ENCODE data around the gene KRT75.

Gene KRT75

GRCh38 chr12:52400906-52401305 is 33.3 kb downstream of the KRT75 start:
- FAIRE-seq = no peak
- TF ChIP-seq POLR2A (IDR thresholded peaks at IDR 0.05; ENCODE audit: low read depth, low read length) (no peak), SPI1 (IDR thresholded peaks at IDR 0.05; ENCODE audit: low read depth, low read length) (no peak)
- no peak for DNase-seq (ENCODE audit: insufficient read length, low spot score)

GRCh38 chr12:52399756-52400155 is 34.4 kb downstream of the KRT75 start:
- TF ChIP-seq TAF1 (IDR thresholded peaks at IDR 0.05; ENCODE audit: low read depth, low read length) (no peak), SPI1 (IDR thresholded peaks at IDR 0.05; ENCODE audit: low read depth, low read length) (no peak), POLR2AphosphoS5 (IDR thresholded peaks at IDR 0.05; ENCODE audit: low read depth, low read length) (no peak), POLR2A (IDR thresholded peaks at IDR 0.05; ENCODE audit: low read depth, low read length) (no peak)
- no peak for FAIRE-seq
- no peak for DNase-seq (ENCODE audit: insufficient read length, low spot score)

GRCh38 chr12:52398176-52398575 is 36.0 kb downstream of the KRT75 start:
- no peak for DNase-seq (ENCODE audit: insufficient read length, low spot score)
- no peak for FAIRE-seq
- TF ChIP-seq SPI1 (IDR thresholded peaks at IDR 0.05; ENCODE audit: low read depth, low read length) (no peak), POLR2A (IDR thresholded peaks at IDR 0.05; ENCODE audit: low read depth, low read length) (no peak), POU2F2 (IDR thresholded peaks at IDR 0.05; ENCODE audit: low read depth, low read length) (no peak)

- DNase-seq (ENCODE audit: insufficient read length, low spot score) (no peak), FAIRE-seq (no peak)
- TF ChIP-seq POLR2AphosphoS5 (IDR thresholded peaks at IDR 0.05; ENCODE audit: low read depth, low read length) = no peak
- no peak for TF ChIP-seq TAF1 (IDR thresholded peaks at IDR 0.05; ENCODE audit: low read depth, low read length)
- no peak for TF ChIP-seq POLR2A (IDR thresholded peaks at IDR 0.05; ENCODE audit: low read depth, low read length)
- TF ChIP-seq POU2F2 (IDR thresholded peaks at IDR 0.05; ENCODE audit: low read depth, low read length) = no peak
- TF ChIP-seq SPI1 (IDR thresholded peaks at IDR 0.05; ENCODE audit: low read depth, low read length) = no peak
- TF ChIP-seq PAX5 (IDR thresholded peaks at IDR 0.05; ENCODE audit: insufficient read depth, low read length, severe bottlenecking) = no peak
These were observed 37.5 kb downstream of the KRT75 start for GRCh38 chr12:52396656-52397055.

- no peak for DNase-seq (ENCODE audit: insufficient read length, low spot score)
These were observed 38.3 kb downstream of the KRT75 start for GRCh38 chr12:52395761-52396434.

GRCh38 chr12:52394836-52395405 is 39.2 kb downstream of the KRT75 start:
- TF ChIP-seq SPI1 (IDR thresholded peaks at IDR 0.05; ENCODE audit: low read depth, low read length) (no peak), POLR2AphosphoS5 (IDR thresholded peaks at IDR 0.05; ENCODE audit: low read depth, low read length) (no peak), POLR2A (IDR thresholded peaks at IDR 0.05; ENCODE audit: low read depth, low read length) (no peak), POU2F2 (IDR thresholded peaks at IDR 0.05; ENCODE audit: low read depth, low read length) (no peak), TAF1 (IDR thresholded peaks at IDR 0.05; ENCODE audit: low read depth, low read length) (no peak), PAX5 (IDR thresholded peaks at IDR 0.05; ENCODE audit: insufficient read depth, low read length, severe bottlenecking) (no peak)
- FAIRE-seq (no peak), DNase-seq (ENCODE audit: insufficient read length, low spot score) (no peak)

More at GRCh38 chr12:52395761-52396434, 38.3 kb downstream of the KRT75 start:
- FAIRE-seq = no peak
- TF ChIP-seq POLR2AphosphoS5 (IDR thresholded peaks at IDR 0.05; ENCODE audit: low read depth, low read length) (no peak), POLR2A (IDR thresholded peaks at IDR 0.05; ENCODE audit: low read depth, low read length) (no peak), PAX5 (IDR thresholded peaks at IDR 0.05; ENCODE audit: insufficient read depth, low read length, severe bottlenecking) (no peak), TAF1 (IDR thresholded peaks at IDR 0.05; ENCODE audit: low read depth, low read length) (no peak), POU2F2 (IDR thresholded peaks at IDR 0.05; ENCODE audit: low read depth, low read length) (no peak), SPI1 (IDR thresholded peaks at IDR 0.05; ENCODE audit: low read depth, low read length) (no peak)

- DNase-seq (ENCODE audit: insufficient read length, low spot score) (no peak), FAIRE-seq (no peak)
- TF ChIP-seq PAX5 (IDR thresholded peaks at IDR 0.05; ENCODE audit: insufficient read depth, low read length, severe bottlenecking) (no peak), POU2F2 (IDR thresholded peaks at IDR 0.05; ENCODE audit: low read depth, low read length) (no peak), SPI1 (IDR thresholded peaks at IDR 0.05; ENCODE audit: low read depth, low read length) (no peak), POLR2AphosphoS5 (IDR thresholded peaks at IDR 0.05; ENCODE audit: low read depth, low read length) (no peak), POLR2A (IDR thresholded peaks at IDR 0.05; ENCODE audit: low read depth, low read length) (no peak), TAF1 (IDR thresholded peaks at IDR 0.05; ENCODE audit: low read depth, low read length) (no peak)
These were observed 41.6 kb downstream of the KRT75 start for GRCh38 chr12:52392465-52393007.

GRCh38 chr12:52391618-52392002 is 42.6 kb downstream of the KRT75 start:
- TF ChIP-seq POLR2A (IDR thresholded peaks at IDR 0.05; ENCODE audit: low read depth, low read length) (no peak), PAX5 (IDR thresholded peaks at IDR 0.05; ENCODE audit: insufficient read depth, low read length, severe bottlenecking) (no peak), SPI1 (IDR thresholded peaks at IDR 0.05; ENCODE audit: low read depth, low read length) (no peak), POU2F2 (IDR thresholded peaks at IDR 0.05; ENCODE audit: low read depth, low read length) (no peak), POLR2AphosphoS5 (IDR thresholded peaks at IDR 0.05; ENCODE audit: low read depth, low read length) (no peak), TAF1 (IDR thresholded peaks at IDR 0.05; ENCODE audit: low read depth, low read length) (no peak)
- DNase-seq (ENCODE audit: insufficient read length, low spot score) (no peak), FAIRE-seq (no peak)

- DNase-seq (ENCODE audit: insufficient read length, low spot score) (no peak), FAIRE-seq (peak; percentile 51)
- TF ChIP-seq TAF1 (IDR thresholded peaks at IDR 0.05; ENCODE audit: low read depth, low read length) (no peak), POLR2AphosphoS5 (IDR thresholded peaks at IDR 0.05; ENCODE audit: low read depth, low read length) (no peak), SPI1 (IDR thresholded peaks at IDR 0.05; ENCODE audit: low read depth, low read length) (no peak), POU2F2 (IDR thresholded peaks at IDR 0.05; ENCODE audit: low read depth, low read length) (no peak), PAX5 (IDR thresholded peaks at IDR 0.05; ENCODE audit: insufficient read depth, low read length, severe bottlenecking) (no peak), POLR2A (IDR thresholded peaks at IDR 0.05; ENCODE audit: low read depth, low read length) (no peak)
These were observed 43.2 kb downstream of the KRT75 start for GRCh38 chr12:52390739-52391617.

All from GM12891 (cell line).